HG02588 (cell line): Measurements from ENCODE around the gene CTBP2.

Experiments used
- ATAC-seq: cut with Tn5 transposase; IDR thresholded peaks from one replicate; pipeline ENCODE4 v1.9.1; 2021; ENCODE audit warnings: mild to moderate bottlenecking, moderate library complexity; ENCODE audit not compliant: unreplicated experiment

Gene CTBP2

DNA sequence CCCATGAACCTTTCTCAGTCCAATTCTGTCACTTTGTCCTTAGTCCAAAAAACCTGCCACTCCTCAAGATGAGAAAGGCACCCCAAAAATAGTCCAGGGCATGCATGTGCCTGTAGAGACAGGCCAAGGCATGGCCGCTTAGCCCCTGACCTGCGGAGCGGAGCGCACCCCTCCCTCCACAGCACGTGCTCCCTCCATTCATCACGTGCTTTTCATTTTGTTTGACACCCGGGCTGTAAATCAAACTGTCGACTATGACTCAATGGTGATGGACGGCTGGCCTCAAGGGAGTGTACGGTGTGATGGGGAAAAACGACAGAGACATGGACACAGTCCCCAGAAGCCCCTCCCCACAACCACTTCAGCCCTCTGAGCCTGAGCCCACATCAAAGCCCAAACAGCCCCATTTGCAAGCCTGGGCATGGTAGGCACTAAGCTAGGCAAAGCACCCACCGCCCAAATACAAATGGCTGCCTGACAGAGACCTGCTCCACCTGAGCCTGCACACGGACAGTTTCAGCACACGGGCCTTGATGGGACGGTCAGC lies 127.8 kb downstream of the CTBP2 start:
- ATAC-seq = no peak

DNA sequence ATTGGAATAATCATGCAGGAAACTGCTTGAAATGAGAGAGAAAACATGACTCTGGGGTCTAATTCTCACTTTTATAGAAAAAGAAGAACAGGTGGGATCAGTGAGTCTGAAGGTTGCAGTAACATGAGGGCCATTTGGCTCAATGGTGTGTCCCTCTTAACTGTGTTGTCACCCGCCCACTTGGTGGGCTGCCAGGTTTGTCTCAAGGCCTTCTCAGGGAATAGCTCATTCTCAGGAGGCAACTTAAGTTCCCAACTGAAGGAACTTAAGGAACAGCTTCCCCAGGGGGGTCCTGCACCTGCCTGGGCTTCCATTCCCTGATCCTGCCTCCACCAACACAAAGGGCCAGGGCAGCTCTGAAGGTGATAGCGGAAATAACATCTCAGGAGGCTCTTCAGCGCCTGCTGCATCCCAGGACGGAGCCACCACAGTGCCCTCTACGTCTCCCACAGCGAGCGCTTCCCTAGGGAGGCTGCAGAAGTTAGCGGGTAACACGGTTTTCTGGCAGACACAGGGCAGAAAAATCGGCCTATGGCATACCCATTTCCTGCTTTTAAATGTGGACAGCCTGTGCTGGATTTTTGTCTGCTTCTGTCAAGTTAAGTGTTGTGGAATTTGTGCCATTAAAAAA lies 129.7 kb downstream of the CTBP2 start:
- no peak for ATAC-seq

DNA sequence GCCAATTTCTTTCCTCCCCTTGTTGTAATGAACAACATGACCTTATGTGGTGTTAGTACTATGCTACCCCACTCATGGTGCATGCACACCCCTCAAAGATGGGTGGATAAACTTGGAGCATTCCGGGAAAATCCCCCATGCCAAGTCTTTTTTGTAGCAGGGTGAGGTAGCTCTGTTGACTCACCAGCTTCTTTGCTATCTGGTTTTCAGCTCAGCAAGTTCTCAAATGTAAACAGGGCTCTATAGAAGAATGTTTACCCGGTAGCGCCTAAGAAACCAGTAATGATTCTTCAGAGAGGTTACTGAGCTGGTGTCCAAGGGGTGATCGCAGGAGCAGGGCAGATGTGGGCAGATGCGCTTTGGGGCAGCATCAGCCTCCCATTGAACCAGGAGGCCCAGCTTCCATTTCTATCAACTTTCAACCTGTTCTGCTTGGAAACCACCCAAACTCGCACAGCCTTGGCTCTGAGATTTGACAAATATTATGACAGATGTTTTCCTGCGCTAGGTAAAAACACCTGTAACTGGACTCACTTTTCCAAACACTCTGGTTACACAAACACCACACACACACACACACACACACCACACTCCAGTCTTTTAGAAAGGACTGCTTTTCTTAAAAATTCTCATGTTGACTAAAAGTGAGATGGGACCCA lies 130.7 kb downstream of the CTBP2 start:
- ATAC-seq = no peak

DNA sequence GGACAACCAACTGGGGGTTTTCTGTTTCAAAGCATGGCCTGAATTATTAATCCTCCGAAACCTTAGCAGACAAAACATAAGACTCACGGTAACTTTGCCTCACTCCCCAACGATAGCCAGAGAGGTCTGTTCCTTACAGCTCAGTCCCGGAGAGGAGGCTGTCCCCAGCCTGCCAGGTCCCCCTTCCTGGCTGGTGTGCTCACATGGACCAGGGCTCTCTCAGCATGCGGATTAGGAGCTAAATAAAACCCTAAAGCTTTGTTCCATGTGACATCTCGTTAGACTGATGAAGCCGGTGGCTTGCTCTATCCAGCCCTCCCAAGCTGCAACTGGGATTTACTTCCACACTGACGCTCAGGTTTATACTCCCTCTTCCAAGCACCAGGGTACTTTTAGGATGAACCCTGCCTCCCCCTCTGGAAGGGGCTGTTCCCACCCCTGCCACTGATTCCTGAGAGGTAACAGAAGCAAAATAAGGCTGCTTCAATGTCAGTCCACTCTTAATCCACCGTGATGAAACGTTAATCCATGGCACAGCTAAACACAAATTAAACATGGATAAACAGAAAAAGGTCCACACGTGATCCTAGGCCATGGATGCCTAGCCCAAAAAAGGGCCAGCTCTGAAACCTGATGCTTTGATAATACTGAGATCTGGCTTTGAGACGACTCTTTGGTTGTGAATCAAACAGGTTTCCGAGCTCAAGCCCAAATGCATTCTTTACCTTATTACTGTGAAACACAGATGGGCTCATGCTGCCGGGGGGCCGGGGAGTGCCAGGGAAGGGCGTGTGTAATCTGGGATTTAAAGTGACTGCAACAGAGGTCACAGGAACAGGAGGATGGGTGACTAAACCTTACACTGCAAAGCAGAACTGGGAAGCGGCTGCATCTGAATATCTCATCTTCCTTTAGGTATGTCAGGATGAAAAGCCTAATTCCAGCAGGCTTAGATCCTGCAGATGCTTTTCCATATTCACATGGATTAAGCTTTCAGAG lies 132.2 kb downstream of the CTBP2 start:
- ATAC-seq = no peak

DNA sequence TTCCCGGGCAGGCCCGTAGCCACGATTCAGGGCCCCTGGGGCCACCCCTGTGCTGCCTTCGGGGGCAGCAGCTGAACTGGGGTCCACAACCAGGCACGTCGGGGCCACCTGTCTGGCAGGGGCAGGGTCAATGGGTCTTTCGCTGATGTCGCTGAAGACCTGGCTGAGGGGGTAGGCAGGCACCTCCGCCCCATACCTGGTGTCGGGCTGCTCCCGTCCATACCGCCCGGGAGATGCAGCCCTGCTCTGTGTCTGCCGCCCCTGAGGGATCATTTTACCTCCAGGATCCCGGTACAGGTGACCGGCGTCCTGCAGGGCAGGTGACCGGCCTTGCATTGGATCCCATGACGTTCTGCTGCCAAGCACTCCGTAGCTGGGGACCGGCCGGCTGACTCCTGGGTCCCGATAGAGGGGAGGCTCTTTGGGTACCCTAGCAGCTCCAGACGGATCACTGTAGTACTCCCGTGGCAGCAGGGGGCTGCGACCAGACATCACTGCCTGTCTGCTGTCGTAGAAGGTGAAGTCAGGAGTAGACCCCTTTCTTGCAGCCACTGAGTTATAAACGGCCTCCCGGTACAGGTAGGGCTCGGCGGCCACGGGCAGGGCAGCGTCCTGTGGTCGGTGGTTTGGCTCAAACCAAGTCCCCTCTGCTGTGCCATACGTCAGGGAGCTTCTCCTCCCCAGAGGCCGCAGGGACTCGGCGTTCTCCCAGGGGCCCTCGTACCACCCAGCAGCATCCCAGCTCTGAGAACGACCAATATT lies 133.2 kb downstream of the CTBP2 start:
- ATAC-seq = no peak

DNA sequence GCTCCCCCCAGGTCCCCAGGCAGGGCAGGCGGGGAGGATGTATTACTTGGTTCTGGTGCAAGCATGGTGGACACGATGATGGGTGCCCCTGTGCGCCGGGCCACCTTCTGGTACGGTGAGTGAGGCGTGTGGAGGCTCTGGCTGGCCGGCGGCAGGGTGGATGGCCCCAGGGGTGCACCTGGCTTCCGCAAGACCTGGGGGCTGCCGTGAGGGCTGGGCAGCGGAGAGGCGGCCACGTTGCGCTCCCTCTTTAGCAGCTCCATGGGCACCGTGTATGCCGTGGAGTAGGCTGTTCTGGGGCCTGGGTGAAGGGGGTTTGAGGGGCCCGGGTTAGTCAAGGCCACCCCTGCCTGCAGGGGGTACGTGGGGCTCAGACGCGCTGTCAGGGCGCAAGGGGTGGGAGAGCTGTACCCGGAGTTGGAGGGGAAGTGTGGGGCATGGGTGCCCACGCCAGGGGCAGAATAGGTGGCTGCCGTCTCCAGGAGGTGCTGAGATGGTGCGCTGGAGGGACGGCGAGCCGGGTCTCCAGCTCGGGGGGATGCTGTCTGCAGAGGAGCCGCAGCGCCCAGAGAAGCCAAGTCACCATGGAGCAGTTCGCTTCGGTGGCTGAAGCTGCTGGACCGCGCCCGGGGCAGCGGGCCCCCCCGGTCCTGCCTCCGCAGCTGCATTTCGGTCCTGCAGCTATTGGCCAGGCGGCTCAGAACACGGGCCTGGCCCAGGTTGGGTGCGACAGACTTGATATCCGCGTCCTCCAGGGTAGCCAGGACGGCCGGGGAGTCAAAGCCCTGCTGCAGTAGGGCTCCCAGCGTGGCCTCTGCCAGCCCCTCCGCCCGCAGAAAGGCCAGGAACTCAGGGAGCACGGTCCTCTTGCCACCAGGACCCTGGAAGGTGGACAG lies 134.1 kb downstream of the CTBP2 start:
- no peak for ATAC-seq

DNA sequence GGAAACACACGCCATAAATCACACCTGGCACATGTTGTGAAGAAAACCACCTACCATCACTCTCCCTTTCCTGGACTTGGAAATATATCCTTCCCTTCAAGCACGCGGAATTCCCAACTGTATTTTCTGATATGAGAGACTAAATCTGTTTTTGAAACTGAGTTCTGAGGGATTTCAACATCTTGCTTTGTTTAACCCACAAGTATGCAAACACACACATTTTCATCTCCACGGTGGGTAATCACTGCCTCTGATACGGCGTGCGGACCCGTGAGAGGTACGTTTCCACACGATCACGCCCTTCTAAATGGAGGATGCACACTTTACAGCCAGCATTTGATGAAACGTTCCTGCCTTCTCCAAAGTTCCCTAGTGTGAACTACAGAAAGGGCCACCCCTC lies 135.0 kb downstream of the CTBP2 start:
- no peak for ATAC-seq

DNA sequence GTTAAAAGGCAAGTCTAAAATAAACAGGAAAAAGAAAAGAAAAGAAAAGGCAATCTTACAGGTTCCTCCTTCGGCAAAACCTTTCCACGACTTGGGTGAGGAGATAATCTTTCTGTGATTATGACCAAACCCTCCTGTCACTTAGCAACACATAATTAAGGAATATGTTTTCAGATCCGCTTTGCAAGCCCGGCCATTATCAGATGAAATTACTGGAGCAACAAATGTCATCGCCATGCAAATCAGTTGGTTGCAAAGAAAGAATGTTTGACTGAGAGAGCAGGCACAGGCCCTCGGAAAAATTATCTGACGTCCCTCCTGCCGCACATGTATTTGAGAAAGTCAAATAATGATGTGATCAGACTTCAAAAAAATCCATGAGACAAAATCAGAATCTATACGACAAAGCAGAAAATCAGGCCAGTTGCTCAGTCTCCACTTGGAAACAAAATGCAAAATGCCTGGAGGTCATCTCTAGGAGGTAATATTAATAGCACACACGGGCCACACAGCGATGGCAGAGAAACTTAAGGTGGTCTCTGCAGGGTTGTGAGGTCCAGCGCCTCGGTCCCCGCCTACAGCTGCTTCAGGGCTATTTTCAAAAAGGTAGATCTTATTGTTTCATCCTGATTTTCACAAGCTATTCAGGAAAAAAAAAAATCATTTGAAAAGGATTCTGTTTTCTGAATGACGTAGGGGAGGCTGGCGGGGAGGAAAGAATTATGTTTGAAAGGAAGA lies 135.7 kb downstream of the CTBP2 start:
- ATAC-seq = no peak

DNA sequence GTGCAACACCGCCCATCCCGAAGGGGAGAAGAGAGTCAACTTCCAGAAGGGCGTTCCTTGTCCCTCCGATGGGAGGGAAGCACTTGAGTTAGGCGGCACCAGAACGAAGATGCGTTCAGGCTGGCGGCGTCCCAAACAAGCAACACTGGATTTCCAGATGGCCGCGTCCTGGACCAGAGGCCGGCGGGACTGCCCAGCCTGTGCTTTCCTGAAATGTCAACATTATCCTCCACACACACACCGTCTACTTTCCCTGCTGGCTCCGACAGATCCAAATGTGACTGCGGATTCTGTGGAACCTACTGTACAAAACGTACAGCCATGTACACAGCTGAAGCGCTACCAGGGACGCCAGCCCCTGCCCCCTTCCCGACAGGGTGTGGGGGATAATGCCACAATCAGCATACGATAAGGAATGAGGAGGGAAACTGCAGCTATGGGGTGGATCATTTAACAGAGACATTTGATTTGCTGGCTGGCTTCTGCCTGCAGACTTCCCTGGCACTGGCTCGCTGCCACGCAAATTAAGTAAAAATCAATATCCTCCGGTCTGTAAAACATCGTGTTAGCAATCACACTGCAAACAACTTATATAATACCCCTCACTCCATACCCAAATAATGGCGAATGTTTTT lies 136.4 kb downstream of the CTBP2 start:
- no peak for ATAC-seq

DNA sequence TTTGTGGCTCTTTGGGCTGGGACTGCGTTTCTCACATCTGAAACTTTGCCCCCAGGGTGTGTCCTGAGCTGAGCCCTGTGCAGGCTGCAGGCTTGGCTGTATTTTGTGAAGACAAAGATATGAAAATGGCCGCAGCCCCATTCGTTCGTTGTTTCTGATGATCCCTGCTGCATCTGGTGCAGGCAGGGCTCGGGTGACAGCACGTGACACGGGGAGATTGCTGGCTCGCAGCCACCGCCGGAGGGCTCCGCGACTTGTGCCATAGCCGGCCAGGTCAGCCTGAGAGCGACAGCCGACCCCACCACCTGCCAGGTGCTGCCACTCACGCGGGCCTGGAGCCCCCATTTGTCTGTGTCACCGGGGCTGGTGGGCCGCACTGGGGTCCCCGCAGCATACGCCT lies 137.1 kb downstream of the CTBP2 start:
- ATAC-seq = no peak

DNA sequence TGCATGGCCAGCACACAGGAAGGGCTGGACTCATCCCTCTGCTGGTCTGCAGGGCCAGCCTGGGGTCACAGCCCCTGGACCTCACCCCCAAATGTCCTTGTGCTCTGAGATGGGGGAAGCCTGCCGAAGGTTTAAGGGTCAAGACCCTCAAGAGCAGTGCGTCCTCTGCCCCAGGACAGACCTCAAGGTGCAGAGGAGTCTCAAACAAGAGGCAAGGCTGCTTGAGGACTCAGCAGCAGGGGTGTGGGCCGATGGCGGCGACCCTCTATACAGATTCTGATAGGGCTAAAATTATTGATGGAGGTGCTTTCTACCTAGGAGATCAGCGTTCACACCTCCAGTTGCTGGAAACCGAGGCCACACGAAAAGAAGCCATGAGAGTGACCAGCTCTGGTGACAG lies 137.7 kb downstream of the CTBP2 start:
- ATAC-seq = no peak

DNA sequence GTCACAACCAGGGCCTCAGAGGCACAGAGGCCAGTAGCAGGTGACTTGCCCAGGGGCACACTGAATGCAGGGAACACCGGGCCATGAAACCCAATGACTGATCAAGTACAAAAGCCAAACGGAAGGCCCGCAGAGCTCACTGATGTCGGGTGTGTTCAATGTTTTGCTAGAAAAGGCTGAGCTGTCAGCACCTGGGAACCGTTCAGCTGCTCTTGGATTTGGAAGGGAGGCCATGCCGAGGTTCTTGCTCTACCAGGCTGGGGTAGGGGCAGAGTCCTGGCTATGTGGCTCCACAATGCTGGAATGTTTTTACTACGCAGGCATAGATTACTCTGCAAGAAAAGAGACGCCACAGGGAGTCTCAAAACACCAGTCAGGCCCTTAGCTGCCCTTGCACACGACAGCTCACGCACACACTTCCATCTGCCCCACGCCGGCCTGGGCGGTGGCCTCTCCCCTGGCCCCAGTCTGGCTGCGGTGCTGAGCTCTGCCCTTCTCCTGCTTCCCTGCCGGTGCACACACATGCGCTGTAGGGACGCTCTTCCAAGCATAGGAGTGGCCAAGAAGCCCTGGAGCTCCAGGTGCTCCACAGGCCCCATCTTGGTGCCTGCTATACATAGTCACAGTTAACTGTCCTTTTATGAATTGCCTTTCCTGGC lies 138.5 kb downstream of the CTBP2 start:
- ATAC-seq = no peak

DNA sequence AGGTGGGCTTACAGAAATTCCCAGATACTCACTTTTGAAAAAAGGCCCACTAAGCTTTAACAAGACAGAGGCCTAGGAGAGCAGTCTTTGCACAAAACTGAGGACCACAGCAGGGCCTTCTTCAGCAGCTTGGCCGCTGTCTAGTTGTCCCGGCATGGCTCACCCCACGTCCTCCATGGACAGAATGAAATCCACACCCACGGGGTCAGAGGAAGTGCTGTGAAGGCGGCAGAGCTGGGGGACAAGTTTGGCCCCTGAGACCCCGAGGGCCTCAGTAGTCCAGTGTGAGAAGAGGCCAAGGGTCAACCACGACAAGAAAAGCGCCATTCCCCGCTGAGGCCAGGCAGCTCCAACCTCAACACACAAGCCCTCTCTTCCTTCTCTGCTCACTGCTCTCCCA lies 139.5 kb downstream of the CTBP2 start:
- no peak for ATAC-seq

DNA sequence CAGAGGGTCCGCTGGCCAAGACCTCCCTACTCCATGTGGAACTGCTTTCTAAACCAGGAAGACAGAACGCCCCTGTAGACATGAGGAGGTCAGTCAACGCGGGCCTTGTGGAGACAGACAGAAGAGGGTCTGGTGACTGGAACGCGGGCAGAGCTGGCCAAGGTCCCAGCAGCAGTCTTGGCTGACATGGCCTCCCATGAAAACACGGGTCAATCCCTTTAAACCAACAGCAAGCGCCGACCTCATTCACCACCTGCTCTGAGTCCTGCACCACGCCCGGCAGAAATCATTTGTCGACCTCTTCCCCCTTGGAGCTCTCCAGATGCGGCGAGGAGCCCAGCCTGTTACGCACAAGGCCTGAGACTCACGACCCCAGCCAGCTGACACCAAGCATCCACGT lies 140.0 kb downstream of the CTBP2 start:
- ATAC-seq = no peak

DNA sequence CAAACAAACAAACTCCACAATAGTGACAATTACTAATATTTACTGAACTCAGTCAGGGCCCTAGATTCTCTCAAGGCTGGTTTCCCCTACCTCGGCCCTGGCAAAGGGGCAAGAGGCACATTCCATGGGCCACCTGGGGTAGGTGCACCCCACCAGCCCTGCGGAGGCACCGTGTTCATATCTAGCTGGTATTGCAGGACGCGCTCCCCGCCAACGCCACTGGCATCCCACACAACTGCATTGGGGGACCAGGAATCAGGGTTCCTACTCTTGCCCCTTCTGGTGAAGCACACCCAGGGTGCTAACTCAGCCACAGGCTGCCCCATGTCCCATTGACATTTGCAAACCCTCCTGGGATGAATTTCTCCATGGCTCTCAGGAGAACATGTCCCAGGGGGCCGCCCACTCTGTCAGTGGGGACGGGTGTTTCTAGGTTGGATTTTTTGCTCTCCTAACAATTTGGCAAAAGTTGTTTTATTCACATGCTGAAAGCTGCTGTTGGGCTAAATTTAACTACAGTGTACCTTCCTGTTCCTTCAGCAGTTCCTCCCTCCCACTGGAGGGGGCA lies 141.7 kb downstream of the CTBP2 start:
- no peak for ATAC-seq

DNA sequence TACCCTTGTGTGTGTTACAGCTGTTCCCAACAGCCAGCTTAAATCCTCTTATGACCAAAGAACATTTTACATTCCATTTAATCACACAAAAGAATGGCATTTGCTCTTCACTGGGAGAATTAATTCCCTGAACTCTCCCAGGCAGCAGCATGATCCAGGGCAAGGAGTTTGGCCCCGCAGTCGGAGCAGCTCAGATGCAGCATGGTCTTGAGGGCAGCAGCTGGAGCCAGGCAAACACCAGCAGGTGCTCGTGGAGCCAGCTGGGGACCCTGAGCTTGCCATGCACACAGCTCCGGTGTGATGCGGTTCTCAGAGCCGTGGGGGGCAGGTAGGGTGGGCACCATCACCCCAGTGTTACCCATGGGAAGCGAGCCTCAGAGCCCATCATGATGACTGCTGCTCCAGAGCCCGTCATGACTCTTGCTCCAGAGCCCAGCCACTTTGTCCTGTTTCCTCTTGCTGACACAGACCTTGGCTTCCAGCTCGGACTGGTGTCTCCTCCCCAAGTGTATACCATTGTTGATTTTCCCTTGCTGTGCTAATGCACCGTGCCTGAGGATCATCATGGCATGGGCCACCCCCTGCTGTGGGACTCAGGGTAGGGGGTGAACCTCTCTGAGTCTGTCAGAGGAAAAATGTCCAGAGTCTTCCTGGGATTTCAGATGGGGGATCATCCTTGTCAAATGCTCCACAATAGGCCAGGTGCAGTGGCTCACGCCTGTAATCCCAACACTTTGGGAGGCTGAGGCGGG lies 142.6 kb downstream of the CTBP2 start:
- ATAC-seq = no peak

DNA sequence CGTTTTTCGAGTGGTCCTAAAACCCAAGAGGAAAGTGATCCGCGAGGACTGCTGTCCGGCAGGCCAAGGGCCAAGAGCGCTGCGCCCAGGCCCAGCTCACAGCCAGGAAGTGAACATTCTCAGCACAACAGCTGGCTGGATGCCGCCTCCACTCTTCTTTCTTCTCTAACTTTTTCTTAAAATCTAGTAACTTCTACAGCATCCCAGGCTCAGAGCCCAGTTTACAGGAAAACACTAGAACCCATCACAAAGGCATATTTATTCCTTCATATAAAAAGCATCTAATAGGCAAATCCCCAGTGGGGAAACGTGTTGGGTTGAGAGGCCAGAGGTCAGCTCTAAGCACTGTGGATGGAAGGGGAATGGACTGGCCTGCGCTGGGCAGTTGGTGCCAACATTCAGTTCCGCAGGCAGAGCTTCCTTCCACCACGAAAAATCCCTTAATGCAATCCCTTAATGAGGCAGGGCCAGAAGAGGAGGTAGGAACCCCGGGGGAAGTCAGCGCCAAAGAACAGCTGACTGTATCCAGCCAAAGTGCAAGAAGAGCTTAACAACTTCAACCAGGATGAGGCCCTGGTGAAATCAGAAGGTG lies 143.7 kb downstream of the CTBP2 start:
- no peak for ATAC-seq
